Activated CD4-positive, alpha-beta T cell treated with anti-CD3 and anti-CD28 coated beads for 48 hours (primary cell): Measurements from ENCODE around the gene LIPC.
"Not testable (repeated sequence)": the region's sequence is repeated elsewhere in the genome, so short reads cannot be mapped to it uniquely, and the experiment has no call there.

Experiments used
- DNase-seq: peaks from one replicate; pipeline ENCODE4 v3.0.0-alpha.2; 2020

The LIPC gene

GRCh38 chr15:58593870-58594269 lies 162.1 kb downstream of the LIPC start:
- no peak for DNase-seq

- DNase-seq: no peak
Measured at GRCh38 chr15:58594898-58595297, 163.1 kb downstream of the LIPC start.

DNA sequence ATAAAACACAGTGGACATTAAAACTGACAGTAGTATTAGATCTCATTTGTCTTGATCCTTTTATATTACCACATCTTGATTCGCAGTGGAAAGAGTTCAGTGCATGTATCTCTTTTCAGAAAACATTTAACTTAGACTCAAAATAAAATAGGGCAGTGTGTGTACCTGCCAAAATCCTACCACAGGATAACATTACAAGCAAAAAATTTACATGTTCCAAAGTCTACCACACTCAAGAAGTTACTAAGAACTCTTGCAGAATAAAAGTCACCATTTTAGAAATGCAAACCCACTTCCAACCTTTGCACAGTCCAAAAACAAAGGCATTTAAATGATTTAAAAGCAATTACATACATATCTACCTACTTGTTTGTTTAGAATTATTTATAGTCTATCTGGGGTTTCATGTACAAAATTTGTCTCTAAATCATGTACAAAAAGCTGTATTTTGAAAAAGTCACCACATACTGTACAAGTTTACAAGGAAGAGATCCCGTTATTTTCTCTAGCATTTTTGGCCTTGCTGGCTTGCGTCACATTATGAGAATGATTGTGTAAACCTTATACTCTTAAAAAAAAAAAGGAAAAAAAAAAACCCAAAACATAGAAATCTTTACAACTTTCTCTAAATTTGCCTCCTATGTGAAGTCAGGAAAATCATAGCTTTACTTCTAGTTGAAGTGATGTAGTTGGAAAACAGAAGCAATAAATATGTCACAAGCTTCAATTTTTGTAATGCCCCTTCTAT lies 163.9 kb downstream of the LIPC start:
- no peak for DNase-seq

- DNase-seq: no peak
Measured at GRCh38 chr15:58597943-58598828, 166.4 kb downstream of the LIPC start.

DNA sequence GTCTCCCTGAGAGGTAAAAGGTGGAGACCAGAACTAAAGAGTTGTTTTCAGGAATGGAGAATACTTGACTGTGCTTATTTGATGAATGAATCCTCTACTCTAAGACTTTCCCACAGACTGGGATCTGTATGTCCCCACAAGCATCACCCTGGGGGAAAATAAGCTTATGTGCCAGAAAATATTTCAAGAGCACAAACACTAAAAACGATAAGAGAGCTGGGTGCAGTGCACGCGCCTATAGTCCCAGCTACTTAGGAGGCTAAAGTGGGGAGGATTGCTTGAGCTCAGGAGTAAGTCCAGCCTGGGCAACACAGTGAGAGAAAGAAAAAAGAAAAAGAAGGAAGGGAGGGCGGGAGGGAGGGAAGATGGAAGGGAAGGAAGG lies 167.0 kb downstream of the LIPC start:
- DNase-seq: no peak

- DNase-seq: no peak
Measured at GRCh38 chr15:58602823-58603222, 171.0 kb downstream of the LIPC start.

DNA sequence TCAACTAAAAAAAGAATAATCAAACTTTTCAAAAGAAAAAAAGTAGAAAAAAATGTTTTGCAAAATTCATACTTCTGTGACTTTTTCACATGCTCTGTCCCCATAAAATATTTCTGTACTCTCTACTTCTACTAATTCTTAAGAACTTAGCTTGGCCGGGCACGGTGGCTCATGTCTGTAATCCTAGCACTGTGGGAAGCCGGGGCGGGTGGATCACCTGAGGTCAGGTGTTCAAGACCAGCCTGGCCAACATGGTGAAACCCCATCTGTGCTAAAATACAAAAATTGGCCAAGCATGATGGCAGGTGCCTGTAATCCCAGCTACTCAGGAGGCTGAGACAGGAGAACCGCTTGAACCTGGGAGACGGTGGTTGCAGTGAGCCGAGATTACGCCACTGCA lies 172.1 kb downstream of the LIPC start:
- not testable (repeated sequence) for DNase-seq

DNA sequence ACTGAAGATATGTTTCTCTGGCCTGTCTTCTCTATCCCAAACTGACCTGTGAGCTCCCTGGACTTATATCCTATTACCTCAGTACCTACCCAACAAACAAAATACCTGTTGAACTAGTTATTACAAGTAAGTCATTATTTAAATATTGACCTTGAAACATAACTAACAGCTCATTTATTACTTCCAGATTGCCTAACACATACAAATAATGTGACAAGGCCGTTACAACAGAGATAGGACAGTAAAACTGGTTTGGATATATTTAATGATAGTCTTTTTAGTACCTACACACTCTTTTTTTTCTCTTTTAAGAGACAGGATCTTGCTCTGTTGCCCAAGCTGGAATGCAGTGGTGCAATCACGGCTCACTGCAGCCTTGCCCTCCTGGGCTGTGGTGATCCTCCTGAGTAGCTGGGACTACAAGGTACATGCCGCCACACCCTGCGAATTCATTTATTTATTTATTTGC lies 172.7 kb downstream of the LIPC start:
- DNase-seq: no peak

DNA sequence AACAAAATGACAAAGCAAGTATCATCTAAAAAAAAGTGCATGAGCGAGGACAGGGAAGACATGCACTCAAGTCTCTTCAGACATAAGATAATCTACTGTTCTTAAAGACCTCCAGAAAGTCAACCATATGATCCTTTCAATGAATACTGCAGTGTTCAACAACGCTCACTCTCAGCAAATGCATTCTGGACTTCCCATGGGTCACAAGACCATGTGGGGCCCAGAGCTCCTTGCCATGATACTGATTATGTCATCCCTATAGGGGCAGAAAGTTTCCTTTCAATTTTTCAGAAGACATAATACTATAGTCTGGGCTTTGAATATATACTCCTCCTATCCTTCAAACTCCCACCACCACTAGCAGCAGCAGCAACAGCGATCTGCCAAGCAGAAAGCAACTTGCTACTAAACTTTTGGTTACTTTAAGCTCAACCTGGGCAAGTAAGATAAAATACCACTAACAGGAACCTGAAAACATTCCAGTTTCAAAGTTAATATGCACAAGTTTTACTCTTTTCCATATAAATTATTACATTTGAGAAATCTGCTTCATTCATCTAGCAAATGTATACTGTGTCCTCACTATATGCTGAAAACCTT lies 174.2 kb downstream of the LIPC start:
- DNase-seq: no peak

- no peak for DNase-seq
Measured at GRCh38 chr15:58606577-58607080, 174.8 kb downstream of the LIPC start.

GRCh38 chr15:58608129-58608590 lies 176.4 kb downstream of the LIPC start:
- DNase-seq: no peak

DNA sequence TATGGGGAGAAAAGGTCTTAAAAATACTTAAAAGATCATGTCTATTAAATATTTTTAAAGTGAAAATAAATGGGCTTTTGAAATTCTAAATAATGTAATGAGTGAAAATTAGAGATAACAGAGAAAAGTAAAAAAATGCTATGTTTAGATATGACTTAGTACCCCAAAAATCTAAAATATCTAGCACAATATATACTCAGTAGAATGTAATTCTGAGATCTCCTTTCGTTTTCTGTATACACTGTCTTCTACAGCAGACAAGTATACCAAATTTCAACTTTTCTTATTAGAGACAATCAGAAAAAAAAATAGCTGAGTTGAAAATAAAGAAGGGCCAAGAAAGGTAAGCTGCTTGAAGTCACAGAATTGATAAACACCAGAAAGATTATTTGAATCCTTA lies 176.9 kb downstream of the LIPC start:
- no peak for DNase-seq

DNA sequence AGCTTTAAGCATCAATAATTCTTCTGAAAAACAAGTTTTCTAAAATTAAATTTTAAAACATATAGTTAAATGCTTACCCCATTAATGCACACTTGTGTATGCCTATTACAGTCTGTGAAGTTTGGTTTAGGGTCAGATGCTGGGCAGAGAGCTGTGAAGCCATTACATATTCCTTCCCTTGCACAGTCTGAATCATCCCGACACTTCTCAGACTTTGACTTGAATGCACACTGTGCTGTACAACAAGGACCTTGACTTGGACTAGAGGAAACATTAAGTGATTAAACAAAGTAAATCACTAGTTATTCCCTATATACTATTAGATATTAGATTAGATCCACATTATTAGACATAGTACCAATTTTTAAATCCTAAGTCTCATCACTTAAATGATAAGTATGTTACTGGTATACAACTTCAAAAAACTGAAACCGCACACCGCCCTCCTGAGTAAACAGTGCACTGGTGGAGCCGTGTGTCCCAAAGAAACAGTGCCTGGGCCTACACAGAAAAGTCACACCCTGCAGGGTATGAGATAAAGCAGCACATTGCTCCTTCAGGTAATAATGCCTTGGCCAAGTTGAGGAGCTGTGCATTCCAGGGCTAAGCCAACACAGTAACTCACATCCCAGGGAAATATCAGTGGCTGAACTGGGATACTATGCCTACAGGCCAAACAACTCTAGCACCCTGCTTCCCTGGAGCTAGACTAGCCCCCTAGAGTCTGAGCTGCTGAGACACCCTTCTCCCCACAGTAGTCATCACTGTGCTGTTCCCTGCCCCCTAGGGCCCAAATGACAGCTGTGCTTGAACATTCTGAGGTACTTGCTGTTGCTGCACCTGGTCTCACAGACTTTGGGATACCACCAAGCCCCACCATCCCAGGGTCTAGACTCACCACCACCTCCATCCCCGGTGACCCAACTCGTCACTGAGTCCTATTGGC lies 180.2 kb downstream of the LIPC start:
- no peak for DNase-seq

GRCh38 chr15:58616171-58616570 lies 184.4 kb downstream of the LIPC start:
- DNase-seq: no peak
